CD14-positive monocyte (primary cell): ENCODE data around the gene ABHD3. TPM values are rescaled to one million over a fixed set of nuclear protein-coding genes. Genes with fewer than 3 reads are reported as not detected.
"Not testable (repeated sequence)": the region's sequence is repeated elsewhere in the genome, so short reads cannot be mapped to it uniquely, and the experiment has no call there.

Source experiments
- DNase-seq, 3 donors: peaks; one replicate each; pipeline ENCODE4 v3.0.0-alpha.2; 2011 to 2022
- H2AFZ ChIP-seq: 2 replicates; pipeline ENCODE4 v1.6.0; 2012; ENCODE audit warnings: mild to moderate bottlenecking, low read depth, low read length, inconsistent platforms; ENCODE audit not compliant: insufficient read depth, poor library complexity, severe bottlenecking
- H3K27ac ChIP-seq, 2 donors: 1 replicate in 1 of 2; 2 replicates in 1 of 2; pipeline ENCODE4 v1.5.1; 2012 to 2013; ENCODE audit warnings: low read length in 2 of 2, control low read depth in 1 of 2, inconsistent platforms in 1 of 2, low read depth in 1 of 2, mild to moderate bottlenecking in 1 of 2
- H3K27me3 ChIP-seq, 2 donors: one replicate each; pipeline versions ENCODE4 v1.6.0 to v1.6.1; 2011 to 2013; ENCODE audit warnings: low read length in 2 of 2; ENCODE audit not compliant: control insufficient read depth in 2 of 2, insufficient read depth in 2 of 2
- H3K36me3 ChIP-seq, 2 donors: replicated peaks in 1 of 2; 1 replicate in 1 of 2; 2 replicates in 1 of 2; pipeline versions ENCODE4 v1.5.1 to v1.6.1; 2012 to 2013; ENCODE audit warnings: low read length in 2 of 2, control low read depth in 1 of 2, inconsistent platforms in 1 of 2, mild to moderate bottlenecking in 1 of 2; ENCODE audit not compliant: insufficient read depth in 2 of 2, control insufficient read depth in 1 of 2
- H3K4me1 ChIP-seq, 2 donors: 1 replicate in 1 of 2; 2 replicates in 1 of 2; pipeline versions ENCODE4 v1.5.1 to v1.6.1; 2012 to 2013; ENCODE audit warnings: low read length in 2 of 2, control low read depth in 1 of 2, inconsistent platforms in 1 of 2, mild to moderate bottlenecking in 1 of 2, moderate library complexity in 1 of 2; ENCODE audit not compliant: insufficient read depth in 2 of 2, control insufficient read depth in 1 of 2
- H3K4me2 ChIP-seq: replicated peaks from 2 replicates; pipeline ENCODE3; 2012; ENCODE audit warnings: low read length, moderate library complexity, mild to moderate bottlenecking; ENCODE audit not compliant: poor library complexity, severe bottlenecking; ENCODE audit errors: extremely low read depth
- H3K4me3 ChIP-seq, 3 experiments: fragments of 200-600 bp in 1 of 3; sonication (generic) in 1 of 3; replicated peaks in 1 of 3; 1 replicate in 2 of 3; 2 replicates in 1 of 3; pipeline ENCODE4 v1.5.1; 2011 to 2013; ENCODE audit warnings: low read length in 3 of 3, mild to moderate bottlenecking in 3 of 3, control low read depth in 2 of 3, low read depth in 2 of 3, inconsistent platforms in 1 of 3, moderate library complexity in 1 of 3
- H3K79me2 ChIP-seq: 2 replicates; pipeline ENCODE4 v1.6.0; 2012; ENCODE audit warnings: mild to moderate bottlenecking, control low read depth, inconsistent platforms, low read length, moderate library complexity; ENCODE audit not compliant: insufficient read depth
- H3K9ac ChIP-seq: 2 replicates; pipeline ENCODE4 v1.6.0; 2017; ENCODE audit warnings: low read length, mild to moderate bottlenecking; ENCODE audit not compliant: insufficient read depth, poor library complexity, severe bottlenecking
- H3K9me3 ChIP-seq, 2 donors: replicated peaks in 1 of 2; 1 replicate in 1 of 2; 2 replicates in 1 of 2; pipeline versions ENCODE4 v1.5.1 to v1.6.1; 2012 to 2013; ENCODE audit warnings: low read length in 2 of 2, control low read depth in 1 of 2; ENCODE audit not compliant: control insufficient read depth in 1 of 2, insufficient read depth in 1 of 2
- H4K20me1 ChIP-seq: 2 replicates; pipeline ENCODE4 v1.6.0; 2012; ENCODE audit warnings: mild to moderate bottlenecking, low read length, control low read depth, moderate library complexity; ENCODE audit not compliant: insufficient read depth
- H3K27ac Mint-ChIP-seq, 7 donors: one replicate each; pipeline ENCODE4 v1.8.0; 2020; ENCODE audit warnings: mild to moderate bottlenecking in 7 of 7, mixed read lengths in 7 of 7, moderate library complexity in 6 of 7, inconsistent platforms in 2 of 7
- H3K27me3 Mint-ChIP-seq, 3 donors: one replicate each; pipeline ENCODE4 v1.8.0; 2021 to 2022; ENCODE audit warnings: low read depth in 3 of 3, mild to moderate bottlenecking in 3 of 3, mixed read lengths in 3 of 3, moderate library complexity in 3 of 3, inconsistent platforms in 1 of 3
- H3K36me3 Mint-ChIP-seq, 2 donors: one replicate each; pipeline ENCODE4 v1.8.0; 2020; ENCODE audit warnings: mixed read lengths in 2 of 2, inconsistent platforms in 1 of 2, mild to moderate bottlenecking in 1 of 2
- H3K4me1 Mint-ChIP-seq: one replicate; pipeline ENCODE4 v1.8.0; 2020; ENCODE audit warnings: mild to moderate bottlenecking, mixed read lengths
- H3K4me3 Mint-ChIP-seq, 2 donors: one replicate each; pipeline ENCODE4 v1.8.0; 2020; ENCODE audit warnings: mild to moderate bottlenecking in 2 of 2, mixed read lengths in 2 of 2, moderate library complexity in 1 of 2
- H3K9me3 Mint-ChIP-seq, 7 donors: one replicate each; pipeline ENCODE4 v1.8.0; 2020 to 2022; ENCODE audit warnings: mixed read lengths in 7 of 7, mild to moderate bottlenecking in 6 of 7, moderate library complexity in 6 of 7, inconsistent platforms in 2 of 7
- CTCF ChIP-seq: fragments of 200-600 bp; IDR thresholded peaks from one replicate; pipeline ENCODE4 v1.8.0; 2022; ENCODE audit warnings: antibody characterized with exemption, mild to moderate bottlenecking
- WGBS: methylation state at CpG from one replicate; pipeline ENCODE4 v1.1.5; 2013; ENCODE audit warnings: missing lambda C conversion rate; ENCODE audit not compliant: insufficient coverage; 5-methylcytosine and 5-hydroxymethylcytosine counted together
- intact Hi-C, 2 donors: fragments of 100-400 bp; cut with micrococcal nuclease; formaldehyde crosslinking; loops; one replicate each; pipeline versions ENCODE4 v1.15.0 to v1.15.1; 2023
- polyA plus RNA-seq, 3 donors: library from polyadenylated mRNA; depleted of rRNA in 1 of 3; unstranded in 2 of 3; stranded (reverse) in 1 of 3; fragments of 300-500 nt in 2 of 3; fragments of >200 nt in 1 of 3; fragmentation: Illumina TruSeq in 2 of 3; gene quantifications; 1 replicate in 2 of 3; 2 replicates in 1 of 3; pipeline ENCODE4 v1.2.3, GENCODE V29; 2012 to 2021

Gene ABHD3
- polyA plus RNA-seq, 3 donors: 24.6 to 63.6 (median 42.0) TPM

GRCh38 chr18:21652073-21652472, 52.5 kb downstream of the ABHD3 start:
- DNase-seq: no peak
- H3K27ac Mint-ChIP-seq: no peak overlapping the region
- H3K4me1 Mint-ChIP-seq: no peaks in the 10 kb centered on the region
- H3K36me3 Mint-ChIP-seq: peaks cover 36 to 68% of the 10 kb centered on the region in 2 donors
- Histone ChIP-seq H2AFZ (no peak overlapping the region), H3K79me2 (no peaks in the 10 kb centered on the region), H3K4me3 (no peak overlapping the region), H4K20me1 (no peaks in the 10 kb centered on the region), H3K4me1 (no peaks in the 10 kb centered on the region), H3K9ac (no peak overlapping the region), H3K9me3 (no peaks in the 10 kb centered on the region), H3K27ac (no peak overlapping the region), H3K36me3 (peaks cover 23 to 79% of the 10 kb centered on the region in 2 donors), H3K27me3 (no peaks in the 10 kb centered on the region), H3K4me2 (no peak overlapping the region)
- H3K4me3 Mint-ChIP-seq: no peak overlapping the region
- peaks cover 0 to 2% (median 0%) of the 10 kb centered on the region in 7 donors for H3K9me3 Mint-ChIP-seq
- WGBS: 100% methylated on average over 1 of the region's 4 CpGs
- TF ChIP-seq CTCF: no peak
- intact Hi-C loops: loop anchor here in 1 of 2 donors (10.0 kb wide), 1 partner anchor 73 kb away; no protein-coding TSS in a partner anchor
- no peaks in the 10 kb centered on the region for H3K27me3 Mint-ChIP-seq

- no peak for DNase-seq
- TF ChIP-seq CTCF: no peak
- peak overlapping the region in 1 of 2 donors; percentile 1 for H3K27ac ChIP-seq
- H4K20me1 ChIP-seq: no peaks in the 10 kb centered on the region
- H3K36me3 ChIP-seq: peaks cover 14 to 62% of the 10 kb centered on the region in 2 donors
- no peaks in the 10 kb centered on the region for H3K79me2 ChIP-seq
- WGBS: no CpG with 5 or more reads among the region's 1 CpG
- no peak overlapping the region for H3K27ac Mint-ChIP-seq
- H2AFZ ChIP-seq: no peak overlapping the region
- no peak overlapping the region for H3K4me2 ChIP-seq
- H3K36me3 Mint-ChIP-seq: peaks cover 24 to 57% of the 10 kb centered on the region in 2 donors
- no peaks in the 10 kb centered on the region for H3K9me3 ChIP-seq
- intact Hi-C loops: loop anchor here in 1 of 2 donors (10.0 kb wide), 1 partner anchor 74 kb away; no protein-coding TSS in a partner anchor
- no peaks in the 10 kb centered on the region for H3K27me3 ChIP-seq
- H3K4me3 ChIP-seq: no peak overlapping the region
- no peak overlapping the region for H3K4me3 Mint-ChIP-seq
- H3K9me3 Mint-ChIP-seq: peaks cover 0 to 2% (median 0%) of the 10 kb centered on the region in 7 donors
- no peaks in the 10 kb centered on the region for H3K4me1 ChIP-seq
- H3K27me3 Mint-ChIP-seq: no peaks in the 10 kb centered on the region
- no peak overlapping the region for H3K9ac ChIP-seq
- no peaks in the 10 kb centered on the region for H3K4me1 Mint-ChIP-seq
Observed at GRCh38 chr18:21650311-21650710, 54.3 kb downstream of the ABHD3 start.

- H3K4me1 Mint-ChIP-seq, H3K27me3 ChIP-seq, H3K36me3 ChIP-seq, H3K4me3 Mint-ChIP-seq, H3K27me3 Mint-ChIP-seq, intact Hi-C loops, H3K9me3 ChIP-seq, H3K27ac ChIP-seq, H3K79me2 ChIP-seq, H2AFZ ChIP-seq, H3K9me3 Mint-ChIP-seq, H3K9ac ChIP-seq, H3K27ac Mint-ChIP-seq, H3K4me3 ChIP-seq, H3K4me1 ChIP-seq, DNase-seq, H3K4me2 ChIP-seq, H4K20me1 ChIP-seq: not testable (repeated sequence)
- H3K36me3 Mint-ChIP-seq: peaks cover 7 to 20% of the 10 kb centered on the region in 2 donors
- WGBS: no CpG with 5 or more reads among the region's 5 CpGs
Observed at GRCh38 chr18:21640375-21640774, 64.2 kb downstream of the ABHD3 start.
